RWPE2 (cell line): ENCODE measurements around the gene SMARCD3.

ENCODE experiments used
- ATAC-seq: fragments of 200-7000 bp; cut with Tn5 transposase; 3 replicates; pipeline ENCODE4 v1.9.1; 2021; ENCODE audit warnings: low read depth
- DNase-seq: peaks from one replicate; pipeline ENCODE4 v3.0.0-alpha.2; 2020; ENCODE audit warnings: low spot score
- H3K27ac ChIP-seq: fragments of 450-650 bp; 2 replicates; pipeline ENCODE4 v1.5.1; 2017; ENCODE audit warnings: mild to moderate bottlenecking; ENCODE audit not compliant: poor library complexity, severe bottlenecking
- H3K27me3 ChIP-seq: fragments of 250-450 bp; sonication (Bioruptor Pico); 2 replicates; pipeline ENCODE4 v1.5.1; 2021; ENCODE audit warnings: mild to moderate bottlenecking, moderate library complexity; ENCODE audit not compliant: insufficient read depth, poor library complexity, severe bottlenecking
- H3K36me3 ChIP-seq: fragments of 250-450 bp; sonication (Bioruptor Pico); 2 replicates; pipeline ENCODE4 v1.5.1; 2020; ENCODE audit warnings: low read depth, mild to moderate bottlenecking, moderate library complexity
- H3K4me1 ChIP-seq: fragments of 250-450 bp; sonication (Bioruptor Pico); 2 replicates; pipeline ENCODE4 v1.5.1; 2021; ENCODE audit warnings: mild to moderate bottlenecking, moderate library complexity; ENCODE audit not compliant: insufficient read depth, poor library complexity, severe bottlenecking
- H3K4me3 ChIP-seq: fragments of 250-450 bp; sonication (Bioruptor Pico); 2 replicates; pipeline ENCODE4 v1.5.1; 2021; ENCODE audit warnings: mild to moderate bottlenecking, moderate library complexity; ENCODE audit not compliant: severe bottlenecking
- H3K9me3 ChIP-seq: fragments of 250-450 bp; sonication (Bioruptor Pico); 2 replicates; pipeline ENCODE4 v1.5.1; 2021; ENCODE audit warnings: mild to moderate bottlenecking, moderate library complexity; ENCODE audit not compliant: severe bottlenecking
- CTCF ChIP-seq: fragments of 450-650 bp; IDR thresholded peaks from one replicate; pipeline ENCODE4 v1.5.1; 2017; ENCODE audit warnings: mild to moderate bottlenecking, moderate library complexity; ENCODE audit not compliant: poor library complexity, severe bottlenecking

The SMARCD3 gene

GRCh38 chr7:151208253-151208862 lies 40.1 kb downstream of the SMARCD3 start:
- H3K27me3 ChIP-seq = peaks cover 29% of the 10 kb centered on the region
- DNase-seq (peak; percentile 7), ATAC-seq (no peak)
- H3K4me1 ChIP-seq = no peaks in the 10 kb centered on the region
- TF ChIP-seq CTCF = no peak
- H3K36me3 ChIP-seq = peaks cover 2% of the 10 kb centered on the region; the same call in 1 of the 2 replicates
- no peak overlapping the region for H3K4me3 ChIP-seq
- H3K27ac ChIP-seq = no peak overlapping the region
- no peaks in the 10 kb centered on the region for H3K9me3 ChIP-seq

- ATAC-seq (no peak; the same call in 2 of the 3 replicates), DNase-seq (peak; percentile 50)
- Histone ChIP-seq H3K4me3 (no peak overlapping the region), H3K9me3 (no peaks in the 10 kb centered on the region), H3K36me3 (no peaks in the 10 kb centered on the region), H3K4me1 (no peaks in the 10 kb centered on the region), H3K27ac (no peak overlapping the region), H3K27me3 (peaks cover 31% of the 10 kb centered on the region)
- no peak for TF ChIP-seq CTCF
Measured at GRCh38 chr7:151207804-151208203, 40.7 kb downstream of the SMARCD3 start.

GRCh38 chr7:151207315-151207714 lies 41.2 kb downstream of the SMARCD3 start:
- Histone ChIP-seq H3K36me3 (no peaks in the 10 kb centered on the region), H3K27ac (no peak overlapping the region), H3K27me3 (peaks cover 36% of the 10 kb centered on the region), H3K4me3 (no peak overlapping the region), H3K9me3 (no peaks in the 10 kb centered on the region), H3K4me1 (no peaks in the 10 kb centered on the region)
- no peak for TF ChIP-seq CTCF
- no peak for DNase-seq
- no peak for ATAC-seq

GRCh38 chr7:151206914-151207313 lies 41.6 kb downstream of the SMARCD3 start:
- H3K27me3 ChIP-seq = peaks cover 40% of the 10 kb centered on the region
- H3K27ac ChIP-seq = no peak overlapping the region
- no peaks in the 10 kb centered on the region for H3K9me3 ChIP-seq
- TF ChIP-seq CTCF = no peak
- no peaks in the 10 kb centered on the region for H3K36me3 ChIP-seq
- ATAC-seq (no peak), DNase-seq (no peak)
- no peak overlapping the region for H3K4me3 ChIP-seq
- H3K4me1 ChIP-seq = no peaks in the 10 kb centered on the region

- H3K36me3 ChIP-seq = no peaks in the 10 kb centered on the region
- peaks cover 40% of the 10 kb centered on the region for H3K27me3 ChIP-seq
- ATAC-seq (no peak), DNase-seq (no peak)
- H3K4me1 ChIP-seq = no peaks in the 10 kb centered on the region
- no peak for TF ChIP-seq CTCF
- no peak overlapping the region for H3K27ac ChIP-seq
- H3K9me3 ChIP-seq = no peaks in the 10 kb centered on the region
- no peak overlapping the region for H3K4me3 ChIP-seq
Measured at GRCh38 chr7:151205730-151206129, 42.8 kb downstream of the SMARCD3 start.
